ENCODE measurements around the gene OVCA2.

The OVCA2 gene

DNA sequence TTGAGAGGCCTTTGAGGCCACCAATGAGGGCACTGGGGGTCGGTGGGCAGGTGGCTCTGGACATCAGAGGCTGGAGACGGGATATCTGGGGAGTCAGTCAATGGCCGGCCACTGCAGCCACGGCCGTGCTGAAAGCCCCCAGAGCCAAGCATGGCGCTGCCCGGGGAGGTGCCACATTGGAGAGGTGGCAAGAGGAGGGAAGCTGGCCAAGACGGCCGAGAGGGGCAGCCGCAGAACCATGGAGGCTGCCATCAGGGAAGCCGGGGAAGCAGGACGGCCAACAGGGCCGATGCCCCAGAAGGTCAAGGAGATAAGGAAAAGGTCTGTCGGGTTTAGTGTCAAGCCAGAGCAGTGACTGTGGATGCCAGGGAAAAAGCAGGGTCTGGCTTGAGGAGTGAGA, 26.5 kb upstream of the OVCA2 start:
- DNase-seq, result no peak

DNA sequence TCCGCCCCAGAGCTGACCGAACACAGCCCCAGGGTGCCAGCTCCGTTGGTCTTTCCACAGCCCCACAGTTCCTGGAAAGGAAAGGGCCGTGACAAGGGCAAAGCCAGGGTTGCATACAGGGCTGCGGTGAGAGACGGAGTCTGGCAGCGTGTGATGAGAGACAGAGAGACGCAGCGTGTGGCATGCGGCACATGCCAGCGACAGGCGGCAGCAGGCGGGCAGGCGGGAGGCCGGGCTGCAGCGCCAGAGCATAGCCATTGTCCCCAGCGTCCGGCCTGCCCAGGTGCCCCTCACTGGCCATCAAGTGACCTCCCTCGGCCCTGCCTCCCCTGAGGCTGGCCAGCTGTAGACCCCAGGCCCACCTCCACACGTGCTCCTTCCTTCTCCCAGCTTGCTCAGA, 25.3 kb upstream of the OVCA2 start:
- no peak for DNase-seq

DNA sequence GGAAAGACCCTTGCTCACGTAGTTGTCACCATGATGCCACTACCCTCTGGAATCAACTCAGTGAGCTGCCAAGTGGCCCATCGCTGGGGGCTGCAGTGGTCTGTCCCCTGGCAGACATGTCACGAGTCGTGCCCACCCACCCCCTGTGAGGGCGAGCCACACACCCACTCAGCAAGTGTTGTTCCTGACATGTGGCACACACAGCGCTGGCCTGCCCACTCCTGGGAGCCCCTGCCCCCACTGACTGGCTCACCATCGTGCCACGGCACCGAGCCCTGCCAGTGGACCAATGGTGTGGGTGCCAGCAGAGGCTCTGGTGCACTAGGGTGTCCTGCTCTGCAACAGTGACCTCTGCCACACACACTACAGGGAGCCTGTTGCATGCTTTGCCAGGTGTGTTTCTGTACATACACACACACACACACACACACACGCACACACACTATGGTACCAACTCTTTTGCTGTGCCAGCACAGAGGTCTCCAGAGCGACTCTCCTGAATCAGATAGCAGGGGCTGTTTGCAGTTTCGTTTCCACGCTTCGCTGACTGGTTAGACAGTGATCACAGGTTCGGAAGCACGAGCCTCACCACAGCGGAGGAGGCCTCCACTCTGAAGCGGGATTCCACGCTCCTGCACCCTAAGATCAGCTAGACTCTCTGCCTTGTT, 24.4 kb upstream of the OVCA2 start:
- no peak for DNase-seq

- DNase-seq, result no peak
Observed at GRCh38 chr17:2018716-2019510, 22.9 kb upstream of the OVCA2 start.

GRCh38 chr17:2019723-2020122, 22.1 kb upstream of the OVCA2 start:
- DNase-seq, result no peak

DNA sequence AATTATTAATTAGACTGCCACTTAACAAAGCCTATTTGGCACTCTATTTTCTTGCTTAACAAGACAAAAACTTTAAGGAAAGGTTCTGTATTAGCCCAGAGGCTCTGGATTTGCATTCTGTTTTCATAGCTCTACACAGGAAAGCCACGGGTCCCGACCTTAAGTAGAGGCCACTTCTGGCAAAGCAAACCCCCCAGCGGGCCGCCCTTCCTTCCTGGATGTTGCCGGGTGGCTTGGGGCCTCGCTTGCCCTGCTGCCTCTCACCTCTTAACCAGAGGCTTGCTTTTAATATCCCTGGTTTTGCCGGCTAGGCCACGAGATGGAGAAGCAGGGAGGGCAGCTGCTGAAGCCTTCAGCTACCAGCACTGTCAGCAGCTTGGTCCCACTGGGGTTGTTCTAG, 21.1 kb upstream of the OVCA2 start:
- DNase-seq, result no peak

- no peak for DNase-seq
Observed at GRCh38 chr17:2022647-2023240, 19.1 kb upstream of the OVCA2 start.

GRCh38 chr17:2023256-2023655, 18.6 kb upstream of the OVCA2 start:
- DNase-seq, result no peak

GRCh38 chr17:2023692-2024571, 17.9 kb upstream of the OVCA2 start:
- no peak for DNase-seq

DNA sequence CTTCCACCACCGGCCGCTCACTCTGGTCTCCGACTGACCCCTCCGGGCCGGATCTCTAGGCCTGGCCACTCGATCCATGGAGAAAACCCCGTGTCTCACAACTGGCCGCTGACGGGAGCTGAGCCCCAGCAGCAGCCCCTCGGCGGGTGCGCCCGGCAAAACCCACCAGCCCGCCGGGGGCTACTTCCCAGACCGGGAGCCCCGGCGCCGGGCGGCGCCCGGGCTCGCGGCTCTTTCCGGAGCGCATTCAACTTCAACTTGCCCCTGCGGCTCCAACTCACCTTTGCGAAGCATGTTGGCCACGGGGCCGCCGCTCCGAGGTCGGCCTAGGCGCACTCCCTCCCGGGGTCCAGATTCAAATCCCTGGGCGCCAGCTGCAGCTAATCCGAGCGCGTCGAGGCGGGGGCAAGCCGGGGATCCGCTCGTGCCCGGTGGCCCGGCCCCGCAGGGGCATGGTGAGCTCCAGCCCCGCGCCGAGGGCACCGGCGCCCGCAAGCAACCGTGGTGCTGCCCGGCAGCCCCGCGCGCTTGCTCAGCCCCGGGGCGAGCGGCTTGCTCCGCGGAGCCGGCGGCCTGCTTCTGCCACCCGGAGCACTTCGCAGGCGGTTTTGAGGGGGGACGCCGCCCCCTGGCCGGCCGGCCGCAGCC, 17.1 kb upstream of the OVCA2 start:
- DNase-seq, result no peak

- DNase-seq, result peak; percentile 64
Observed at GRCh38 chr17:2025220-2025621, 16.6 kb upstream of the OVCA2 start, which contains the start of gene RTN4RL1. Gene RTN4RL1 (minus strand): TSS chr17:2025334. CDS start chr17:2024865, 469 bp downstream.

DNA sequence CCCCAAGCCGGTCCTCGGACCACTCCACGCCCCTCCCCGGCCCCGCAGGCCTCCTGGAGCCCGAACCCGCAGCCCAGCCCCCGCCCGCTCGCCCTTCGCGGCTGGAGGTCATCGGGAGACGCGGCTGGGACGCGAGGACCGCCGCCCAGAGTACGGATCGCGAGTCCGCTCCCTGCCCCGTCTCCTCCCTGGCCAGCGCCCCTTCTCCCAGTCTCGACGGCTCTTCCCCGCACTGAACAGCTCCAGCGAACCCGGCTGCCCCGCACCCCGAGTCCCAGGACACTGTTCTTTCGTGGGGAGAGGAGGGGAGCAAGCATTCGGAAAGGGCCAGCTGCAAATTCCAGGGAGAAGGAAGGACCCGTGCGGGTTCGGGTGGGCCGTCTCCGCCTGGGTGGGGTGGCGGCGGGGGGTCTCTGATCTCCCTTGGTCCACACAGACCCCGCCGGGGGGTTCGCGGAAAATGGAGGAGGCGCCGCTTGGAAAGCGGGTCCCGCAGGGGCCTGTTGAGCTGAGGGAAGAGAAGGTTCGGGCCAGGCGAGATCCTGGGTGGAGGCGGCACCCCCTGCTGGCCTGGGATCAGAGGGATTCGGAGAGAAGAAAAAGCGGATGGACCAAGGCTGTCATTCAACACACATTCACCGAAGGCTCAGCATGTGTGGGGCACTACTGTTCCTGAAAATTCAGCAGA, 16.1 kb upstream of the OVCA2 start:
- no peak for DNase-seq

DNA sequence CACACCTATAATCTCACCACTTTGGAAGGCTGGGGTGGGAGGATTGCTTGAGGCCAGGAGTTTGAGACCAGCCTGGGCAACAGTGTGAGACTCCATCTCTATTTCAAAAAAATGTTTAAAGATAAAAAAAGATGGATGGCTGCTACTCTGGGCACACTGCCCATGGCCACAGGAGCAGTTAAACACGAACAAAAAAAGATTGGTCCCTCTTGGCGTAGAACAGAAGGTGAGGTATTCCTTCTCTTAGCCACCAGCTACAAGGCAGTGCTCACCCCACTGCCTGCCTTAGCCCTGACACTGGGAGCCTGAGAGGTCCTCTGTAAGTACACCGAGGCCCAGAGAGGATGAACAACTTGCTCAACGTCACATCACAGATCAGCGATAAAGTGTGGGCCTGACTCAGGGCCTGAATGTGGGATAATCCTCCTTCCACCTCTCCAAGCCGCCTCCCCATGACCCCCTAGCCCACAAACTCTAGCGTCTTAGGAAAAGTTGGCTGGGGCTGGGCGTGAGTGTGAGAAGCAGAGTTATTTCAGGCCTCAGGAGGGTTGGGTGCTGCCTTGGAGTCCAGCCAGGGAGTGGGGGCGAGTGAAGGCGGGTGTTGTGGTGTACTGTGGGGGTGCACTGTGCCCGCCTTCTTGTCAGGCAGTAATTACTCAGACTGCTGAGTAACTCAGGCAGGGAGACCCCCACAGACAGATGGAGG, 14.1 kb upstream of the OVCA2 start:
- no peak for DNase-seq

DNA sequence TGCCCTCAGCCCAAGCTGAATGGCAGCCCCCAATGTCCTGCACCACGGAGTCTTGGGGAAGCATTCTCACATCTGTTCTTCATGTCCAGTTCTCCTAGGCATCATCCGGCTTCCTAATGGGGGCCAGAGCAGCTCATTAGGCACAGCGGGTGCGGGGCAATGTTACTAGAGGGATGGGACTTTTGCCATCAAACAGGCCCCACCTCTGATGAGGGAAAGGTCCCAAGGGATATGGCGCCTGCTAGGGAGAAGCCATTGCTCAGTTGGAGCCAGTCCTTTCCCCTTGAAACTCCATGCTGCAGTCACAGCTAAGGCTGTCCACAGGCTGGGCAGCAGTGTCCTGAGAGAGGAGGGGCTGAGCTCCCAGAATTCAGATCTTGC, 13.6 kb upstream of the OVCA2 start:
- DNase-seq, result no peak

DNA sequence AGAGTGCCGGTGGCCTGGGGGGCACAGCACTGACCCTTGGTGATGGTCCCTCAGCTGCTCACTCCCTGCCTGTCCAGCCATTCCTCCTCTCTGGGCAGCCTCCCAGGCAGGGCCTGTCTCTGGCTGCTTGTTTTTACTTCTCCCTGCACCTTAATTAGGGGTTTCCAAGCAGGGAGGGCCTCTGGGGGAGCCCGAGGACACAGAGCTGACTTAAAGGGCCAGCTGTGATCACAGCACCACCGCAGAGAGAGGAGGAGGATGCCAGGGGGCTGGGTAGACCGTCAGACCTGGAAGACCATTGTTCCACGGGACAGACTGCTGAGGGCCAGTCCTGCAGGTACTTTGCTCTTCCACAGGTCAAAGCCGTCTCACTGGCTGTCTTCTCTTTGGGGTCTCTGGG, 13.1 kb upstream of the OVCA2 start:
- no peak for DNase-seq

- peak; percentile 79 for DNase-seq
Observed at GRCh38 chr17:2029911-2030778, 11.7 kb upstream of the OVCA2 start, which contains the start of gene DPH1. Gene DPH1 (plus strand): TSS chr17:2030153. CDS start chr17:2030170, 17 bp downstream.

GRCh38 chr17:2030779-2031163, 11.1 kb upstream of the OVCA2 start:
- no peak for DNase-seq

GRCh38 chr17:2033153-2033552, 8.7 kb upstream of the OVCA2 start:
- no peak for DNase-seq

DNA sequence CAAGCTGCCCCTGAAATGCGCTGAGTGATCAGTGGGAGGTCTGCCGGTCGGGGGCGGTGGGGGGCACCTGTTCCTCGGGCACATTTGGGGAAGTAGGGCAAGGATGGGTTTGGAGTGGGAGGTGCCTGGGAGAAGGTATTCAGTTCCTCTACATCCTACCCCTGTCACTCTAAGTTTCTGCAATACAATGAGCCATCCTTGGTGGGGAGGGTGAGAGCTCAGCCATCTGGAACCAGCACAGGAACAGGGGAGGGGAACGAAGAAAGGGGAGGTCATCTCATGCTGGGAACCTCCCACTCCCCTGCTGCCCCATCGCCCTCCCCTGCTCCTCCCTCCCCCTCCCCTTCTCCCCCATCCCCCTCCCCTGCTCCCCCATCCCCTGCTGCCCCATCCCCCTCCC, 7.7 kb upstream of the OVCA2 start:
- DNase-seq, result no peak
